Esophagus squamous epithelium (tissue), 5 donors: Measurements from ENCODE around the gene CACNB4. TPM values are rescaled to one million over a fixed set of nuclear protein-coding genes. Genes with fewer than 3 reads are reported as not detected.
A peak's percentile ranks its signal among the peaks of the same experiment; 100 is the strongest.

Source experiments
- DNase-seq: peaks from one replicate; lab custom pipeline; 2025; lab: John Stamatoyannopoulos, UW
- H3K27ac ChIP-seq, 4 donors: fragments of 200-600 bp; sonication (generic); one replicate each; pipeline ENCODE4 v1.5.1; 2016 to 2019; ENCODE audit warnings: mild to moderate bottlenecking in 1 of 4
- H3K27me3 ChIP-seq, 4 donors: fragments of 200-600 bp; sonication (generic); 1 replicate in 3 of 4; 2 replicates in 1 of 4; pipeline versions ENCODE4 v1.5.1 to v1.6.0; 2017 to 2021; ENCODE audit warnings: antibody characterized with exemption in 1 of 4
- H3K36me3 ChIP-seq, 3 donors: fragments of 200-600 bp; sonication (generic); one replicate each; pipeline ENCODE4 v1.5.1; 2016 to 2019
- H3K4me1 ChIP-seq, 3 donors: fragments of 200-600 bp; sonication (generic); one replicate each; pipeline ENCODE4 v1.5.1; 2017 to 2019
- H3K4me3 ChIP-seq, 4 donors: fragments of 200-600 bp; sonication (generic); 1 replicate in 3 of 4; 2 replicates in 1 of 4; pipeline ENCODE4 v1.5.1; 2016 to 2019; ENCODE audit warnings: mild to moderate bottlenecking in 2 of 4, moderate library complexity in 1 of 4
- H3K9me3 ChIP-seq, 3 donors: fragments of 200-600 bp; sonication (generic); one replicate each; pipeline ENCODE4 v1.5.1; 2016 to 2019
- POLR2A ChIP-seq, 4 donors: fragments of 450-650 bp; IDR thresholded peaks; one replicate each; pipeline ENCODE4 v1.6.1; 2017; ENCODE audit warnings: antibody characterized with exemption in 4 of 4, mild to moderate bottlenecking in 4 of 4, moderate library complexity in 3 of 4
- WGBS, 2 donors: methylation state at CpG; one replicate each; pipeline ENCODE4 v1.1.5; 2018; 5-methylcytosine and 5-hydroxymethylcytosine counted together
- intact Hi-C: fragments of 100-400 bp; cut with DNase I; formaldehyde crosslinking; loops from one replicate; pipeline ENCODE4 v1.15.0; 2022
- total RNA-seq, 4 donors: library from RNA; depleted of rRNA; stranded (reverse); fragments of >200 nt; gene quantifications; one replicate each; pipeline ENCODE4 v1.1.0, GENCODE V29; 2016
- TF ChIP-seq, protein P1 (sequence below), 6 experiments: fragments of 450-650 bp in 4 of 6; fragments of 200-600 bp in 2 of 6; sonication (generic) in 2 of 6; IDR thresholded peaks; one replicate each; pipeline ENCODE4 v1.5.1; 2016 to 2019; ENCODE audit warnings: antibody characterized with exemption in 6 of 6, mild to moderate bottlenecking in 4 of 6, moderate library complexity in 4 of 6
- donor health status: DM: yes; HTN: yes; CAD: no.

The CACNB4 gene
- total RNA-seq, 4 donors from 2014 or later, result 6.1 to 11.1 (median 7.2) TPM

- DNase-seq, result no peak
- intact Hi-C loops, result no loop called here
- WGBS, 2 donors, result 44 to 62% methylated on average over 1 of the region's 1 CpG
- Histone ChIP-seq H3K9me3 (no peaks in the 10 kb centered on the region), H3K4me1 (peaks cover 0 to 15% (median 9%) of the 10 kb centered on the region in 3 donors), H3K36me3 (no peaks in the 10 kb centered on the region), H3K27me3 (no peaks in the 10 kb centered on the region), H3K27ac (no peak overlapping the region), H3K4me3 (no peak overlapping the region)
- TF ChIP-seq, protein P1, sequence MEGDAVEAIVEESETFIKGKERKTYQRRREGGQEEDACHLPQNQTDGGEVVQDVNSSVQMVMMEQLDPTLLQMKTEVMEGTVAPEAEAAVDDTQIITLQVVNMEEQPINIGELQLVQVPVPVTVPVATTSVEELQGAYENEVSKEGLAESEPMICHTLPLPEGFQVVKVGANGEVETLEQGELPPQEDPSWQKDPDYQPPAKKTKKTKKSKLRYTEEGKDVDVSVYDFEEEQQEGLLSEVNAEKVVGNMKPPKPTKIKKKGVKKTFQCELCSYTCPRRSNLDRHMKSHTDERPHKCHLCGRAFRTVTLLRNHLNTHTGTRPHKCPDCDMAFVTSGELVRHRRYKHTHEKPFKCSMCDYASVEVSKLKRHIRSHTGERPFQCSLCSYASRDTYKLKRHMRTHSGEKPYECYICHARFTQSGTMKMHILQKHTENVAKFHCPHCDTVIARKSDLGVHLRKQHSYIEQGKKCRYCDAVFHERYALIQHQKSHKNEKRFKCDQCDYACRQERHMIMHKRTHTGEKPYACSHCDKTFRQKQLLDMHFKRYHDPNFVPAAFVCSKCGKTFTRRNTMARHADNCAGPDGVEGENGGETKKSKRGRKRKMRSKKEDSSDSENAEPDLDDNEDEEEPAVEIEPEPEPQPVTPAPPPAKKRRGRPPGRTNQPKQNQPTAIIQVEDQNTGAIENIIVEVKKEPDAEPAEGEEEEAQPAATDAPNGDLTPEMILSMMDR (IDR thresholded peaks at IDR 0.05), result no peak
- TF ChIP-seq POLR2A (IDR thresholded peaks at IDR 0.05), result no peak
Measured at GRCh38 chr2:152071092-152071491, 27.8 kb downstream of the CACNB4 start.

DNA sequence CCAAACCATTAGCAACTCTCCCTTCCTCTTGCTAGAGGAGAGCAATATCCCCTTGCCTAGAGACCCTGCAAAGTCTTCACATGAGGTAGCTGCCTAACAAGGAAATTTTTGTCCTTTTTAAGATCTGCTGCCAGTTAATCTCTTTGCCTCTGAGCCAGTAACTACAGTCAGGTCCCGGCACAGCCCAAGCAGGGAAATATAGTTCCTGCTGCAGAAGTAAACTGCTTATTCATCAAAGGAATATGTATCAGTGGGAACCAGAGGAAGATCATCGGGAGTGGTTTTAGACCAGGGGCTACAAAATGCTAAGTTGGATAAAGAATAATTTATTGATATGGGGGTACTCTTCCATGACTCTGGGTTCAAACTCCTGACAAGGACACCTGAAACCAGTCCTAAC is 30.6 kb downstream of the CACNB4 start:
- peaks cover 0 to 26% (median 14%) of the 10 kb centered on the region in 3 donors for H3K4me1 ChIP-seq
- intact Hi-C loops, result no loop called here
- H3K27me3 ChIP-seq, result no peaks in the 10 kb centered on the region
- no peaks in the 10 kb centered on the region for H3K36me3 ChIP-seq
- WGBS, 2 donors, result 15 to 56% methylated on average over 1 to 2 of the region's 2 CpGs
- H3K9me3 ChIP-seq, result no peaks in the 10 kb centered on the region
- DNase-seq, result no peak
- H3K27ac ChIP-seq, result peak overlapping the region in 3 of 4 donors; percentile 43 to 59 (median 58)
- H3K4me3 ChIP-seq, result no peak overlapping the region
- TF ChIP-seq POLR2A (IDR thresholded peaks at IDR 0.05), result no peak
- TF ChIP-seq, protein P1 (IDR thresholded peaks at IDR 0.05), result no peak

DNA sequence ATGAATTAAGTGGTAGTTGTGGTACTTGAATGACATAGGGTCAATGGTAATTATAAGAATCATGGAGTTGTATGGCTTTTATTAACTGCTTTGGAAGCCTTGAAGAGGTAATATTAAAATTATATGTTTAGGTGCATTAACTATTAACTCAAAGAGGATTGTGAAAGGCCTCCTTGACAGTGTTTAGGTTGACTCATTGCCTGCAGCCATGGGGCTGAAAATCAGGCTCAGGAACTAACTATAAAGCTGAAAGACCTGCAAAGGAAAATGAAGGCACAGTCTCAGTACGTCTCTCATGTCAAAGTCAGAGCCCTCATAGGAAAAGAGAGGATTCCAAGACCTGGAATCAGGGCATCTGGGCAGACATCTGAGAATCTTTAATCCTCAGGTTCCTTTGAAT is 31.0 kb downstream of the CACNB4 start:
- no peak overlapping the region for H3K4me3 ChIP-seq
- peak overlapping the region in 3 of 4 donors; percentile 43 to 59 (median 58) for H3K27ac ChIP-seq
- 21 to 39% methylated on average over 1 of the region's 1 CpG for WGBS, 2 donors
- no peaks in the 10 kb centered on the region for H3K36me3 ChIP-seq
- intact Hi-C loops, result no loop called here
- TF ChIP-seq, protein P1 (IDR thresholded peaks at IDR 0.05), result no peak
- no peak for TF ChIP-seq POLR2A (IDR thresholded peaks at IDR 0.05)
- no peaks in the 10 kb centered on the region for H3K27me3 ChIP-seq
- H3K9me3 ChIP-seq, result no peaks in the 10 kb centered on the region
- no peak for DNase-seq
- peaks cover 3 to 30% (median 18%) of the 10 kb centered on the region in 3 donors for H3K4me1 ChIP-seq

DNA sequence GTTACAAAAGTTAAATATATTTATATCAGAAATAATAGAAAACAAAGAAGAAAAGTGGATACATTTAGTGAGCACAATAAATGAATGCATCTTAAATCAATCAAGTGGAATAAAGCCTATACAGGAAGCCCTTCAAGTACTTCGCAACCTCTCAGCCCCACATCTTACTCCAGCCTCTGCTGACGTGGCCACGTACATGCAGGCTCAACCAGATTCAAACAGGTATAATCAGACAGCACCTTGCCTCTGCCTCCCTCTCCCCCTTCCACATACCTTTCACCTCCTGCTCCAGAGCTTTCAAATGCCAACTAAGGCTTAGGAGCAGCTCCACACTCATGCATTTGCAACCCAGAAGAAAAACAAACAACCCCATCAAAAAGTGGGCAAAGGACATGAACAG is 32.9 kb downstream of the CACNB4 start:
- intact Hi-C loops, result no loop called here
- TF ChIP-seq, protein P1 (IDR thresholded peaks at IDR 0.05), result no peak
- no peak for TF ChIP-seq POLR2A (IDR thresholded peaks at IDR 0.05)
- H3K9me3 ChIP-seq, result no peaks in the 10 kb centered on the region
- no peak for DNase-seq
- no peak overlapping the region for H3K4me3 ChIP-seq
- no peaks in the 10 kb centered on the region for H3K27me3 ChIP-seq
- 62 to 63% methylated on average over 3 of the region's 3 CpGs for WGBS, 2 donors
- H3K27ac ChIP-seq, result no peak overlapping the region
- H3K36me3 ChIP-seq, result no peaks in the 10 kb centered on the region
- peaks cover 5 to 44% (median 24%) of the 10 kb centered on the region in 3 donors for H3K4me1 ChIP-seq

GRCh38 chr2:152064001-152064400 is 34.8 kb downstream of the CACNB4 start:
- no peak for DNase-seq
- intact Hi-C loops, result no loop called here
- H3K9me3 ChIP-seq, result no peaks in the 10 kb centered on the region
- H3K27ac ChIP-seq, result no peak overlapping the region
- no peak for TF ChIP-seq POLR2A (IDR thresholded peaks at IDR 0.05)
- TF ChIP-seq, protein P1 (IDR thresholded peaks at IDR 0.05), result no peak
- H3K4me3 ChIP-seq, result no peak overlapping the region
- 58 to 59% methylated on average over 3 of the region's 3 CpGs for WGBS, 2 donors
- no peaks in the 10 kb centered on the region for H3K36me3 ChIP-seq
- H3K27me3 ChIP-seq, result no peaks in the 10 kb centered on the region
- H3K4me1 ChIP-seq, result peaks cover 5 to 44% (median 24%) of the 10 kb centered on the region in 3 donors
